Measurements from ENCODE around the gene CAMK1G. TPM values are rescaled to one million over a fixed set of nuclear protein-coding genes. Genes with fewer than 3 reads are reported as not detected.

Gene CAMK1G
- polyA plus RNA-seq (3.0 and 6.1 TPM in 2 replicates), polyA minus RNA-seq (6.6 and 8.0 TPM in 2 replicates)

GRCh38 chr1:209583408-209583807, at the start of gene CAMK1G:
Gene CAMK1G (plus strand): TSS chr1:209583714. CDS start chr1:209594984, 11,270 bp downstream.
- Histone ChIP-seq H3K79me2 (replicated peaks; ENCODE audit: insufficient read depth, low read length) (no peaks in the 10 kb centered on the region), H4K20me1 (ENCODE audit: insufficient read depth) (no peaks in the 10 kb centered on the region), H3K36me3 (ENCODE audit: insufficient read depth, low read length) (no peaks in the 10 kb centered on the region), H3K27ac (ENCODE audit: low read length) (peak within 1 kb of the TSS; percentile 75), H3K9me3 (ENCODE audit: low read length) (no peaks in the 10 kb centered on the region), H3K9ac (ENCODE audit: low read length) (peak within 1 kb of the TSS; percentile 63), H3K4me2 (ENCODE audit: low read length) (peak within 1 kb of the TSS; percentile 52), H2AFZ (ENCODE audit: low read depth, low read length) (peak within 1 kb of the TSS; percentile 14), H3K27me3 (ENCODE audit: insufficient read depth, low read depth, low read length) (no peaks in the 10 kb centered on the region), H3F3A (ENCODE audit: insufficient read depth, low read length, poor library complexity, severe bottlenecking) (no peaks in the 10 kb centered on the region), H3K4me3 (ENCODE audit: low read length) (peak within 1 kb of the TSS; percentile 70), H3K9me2 (ENCODE audit: insufficient read depth, low read length) (no peaks in the 10 kb centered on the region)
- TF ChIP-seq RAD21 (conservative IDR thresholded peaks at IDR 0.05) (no peak), POLR2AphosphoS5 (IDR thresholded peaks at IDR 0.05) (peak; percentile 81), EP300 (conservative IDR thresholded peaks at IDR 0.05; ENCODE audit: poor library complexity, severe bottlenecking) (no peak), TAF1 (IDR thresholded peaks at IDR 0.05; ENCODE audit: low read depth) (no peak)
- TF ChIP-seq, protein P1, sequence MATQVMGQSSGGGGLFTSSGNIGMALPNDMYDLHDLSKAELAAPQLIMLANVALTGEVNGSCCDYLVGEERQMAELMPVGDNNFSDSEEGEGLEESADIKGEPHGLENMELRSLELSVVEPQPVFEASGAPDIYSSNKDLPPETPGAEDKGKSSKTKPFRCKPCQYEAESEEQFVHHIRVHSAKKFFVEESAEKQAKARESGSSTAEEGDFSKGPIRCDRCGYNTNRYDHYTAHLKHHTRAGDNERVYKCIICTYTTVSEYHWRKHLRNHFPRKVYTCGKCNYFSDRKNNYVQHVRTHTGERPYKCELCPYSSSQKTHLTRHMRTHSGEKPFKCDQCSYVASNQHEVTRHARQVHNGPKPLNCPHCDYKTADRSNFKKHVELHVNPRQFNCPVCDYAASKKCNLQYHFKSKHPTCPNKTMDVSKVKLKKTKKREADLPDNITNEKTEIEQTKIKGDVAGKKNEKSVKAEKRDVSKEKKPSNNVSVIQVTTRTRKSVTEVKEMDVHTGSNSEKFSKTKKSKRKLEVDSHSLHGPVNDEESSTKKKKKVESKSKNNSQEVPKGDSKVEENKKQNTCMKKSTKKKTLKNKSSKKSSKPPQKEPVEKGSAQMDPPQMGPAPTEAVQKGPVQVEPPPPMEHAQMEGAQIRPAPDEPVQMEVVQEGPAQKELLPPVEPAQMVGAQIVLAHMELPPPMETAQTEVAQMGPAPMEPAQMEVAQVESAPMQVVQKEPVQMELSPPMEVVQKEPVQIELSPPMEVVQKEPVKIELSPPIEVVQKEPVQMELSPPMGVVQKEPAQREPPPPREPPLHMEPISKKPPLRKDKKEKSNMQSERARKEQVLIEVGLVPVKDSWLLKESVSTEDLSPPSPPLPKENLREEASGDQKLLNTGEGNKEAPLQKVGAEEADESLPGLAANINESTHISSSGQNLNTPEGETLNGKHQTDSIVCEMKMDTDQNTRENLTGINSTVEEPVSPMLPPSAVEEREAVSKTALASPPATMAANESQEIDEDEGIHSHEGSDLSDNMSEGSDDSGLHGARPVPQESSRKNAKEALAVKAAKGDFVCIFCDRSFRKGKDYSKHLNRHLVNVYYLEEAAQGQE (IDR thresholded peaks at IDR 0.05; ENCODE audit: borderline replicate concordance), result peak; percentile 72
- TF ChIP-seq, protein P2, sequence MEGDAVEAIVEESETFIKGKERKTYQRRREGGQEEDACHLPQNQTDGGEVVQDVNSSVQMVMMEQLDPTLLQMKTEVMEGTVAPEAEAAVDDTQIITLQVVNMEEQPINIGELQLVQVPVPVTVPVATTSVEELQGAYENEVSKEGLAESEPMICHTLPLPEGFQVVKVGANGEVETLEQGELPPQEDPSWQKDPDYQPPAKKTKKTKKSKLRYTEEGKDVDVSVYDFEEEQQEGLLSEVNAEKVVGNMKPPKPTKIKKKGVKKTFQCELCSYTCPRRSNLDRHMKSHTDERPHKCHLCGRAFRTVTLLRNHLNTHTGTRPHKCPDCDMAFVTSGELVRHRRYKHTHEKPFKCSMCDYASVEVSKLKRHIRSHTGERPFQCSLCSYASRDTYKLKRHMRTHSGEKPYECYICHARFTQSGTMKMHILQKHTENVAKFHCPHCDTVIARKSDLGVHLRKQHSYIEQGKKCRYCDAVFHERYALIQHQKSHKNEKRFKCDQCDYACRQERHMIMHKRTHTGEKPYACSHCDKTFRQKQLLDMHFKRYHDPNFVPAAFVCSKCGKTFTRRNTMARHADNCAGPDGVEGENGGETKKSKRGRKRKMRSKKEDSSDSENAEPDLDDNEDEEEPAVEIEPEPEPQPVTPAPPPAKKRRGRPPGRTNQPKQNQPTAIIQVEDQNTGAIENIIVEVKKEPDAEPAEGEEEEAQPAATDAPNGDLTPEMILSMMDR (IDR thresholded peaks at IDR 0.05; ENCODE audit: poor library complexity, severe bottlenecking), result peak; percentile 6

GRCh38 chr1:209534496-209535250, 48.8 kb upstream of the CAMK1G start:
- Histone ChIP-seq H3K36me3 (ENCODE audit: insufficient read depth, low read length) (no peaks in the 10 kb centered on the region), H3K4me3 (ENCODE audit: low read length) (no peak overlapping the region), H4K20me1 (ENCODE audit: insufficient read depth) (no peaks in the 10 kb centered on the region), H3F3A (ENCODE audit: insufficient read depth, low read length, poor library complexity, severe bottlenecking) (no peaks in the 10 kb centered on the region), H3K79me2 (replicated peaks; ENCODE audit: insufficient read depth, low read length) (no peaks in the 10 kb centered on the region), H3K27ac (ENCODE audit: low read length) (no peak overlapping the region), H3K9ac (ENCODE audit: low read length) (no peak overlapping the region), H2AFZ (ENCODE audit: low read depth, low read length) (no peak overlapping the region), H3K9me3 (ENCODE audit: low read length) (no peaks in the 10 kb centered on the region), H3K27me3 (ENCODE audit: insufficient read depth, low read depth, low read length) (no peaks in the 10 kb centered on the region), H3K4me2 (ENCODE audit: low read length) (no peak overlapping the region), H3K9me2 (ENCODE audit: insufficient read depth, low read length) (no peaks in the 10 kb centered on the region)
- no peak for TF ChIP-seq EP300 (conservative IDR thresholded peaks at IDR 0.05; ENCODE audit: poor library complexity, severe bottlenecking)
- TF ChIP-seq SMC3 (conservative IDR thresholded peaks at IDR 0.05; ENCODE audit: poor library complexity), result no peak
- no peak for TF ChIP-seq TAF1 (IDR thresholded peaks at IDR 0.05; ENCODE audit: low read depth)
- TF ChIP-seq, protein P2 (IDR thresholded peaks at IDR 0.05; ENCODE audit: poor library complexity, severe bottlenecking), result no peak
- no peak for TF ChIP-seq POLR2AphosphoS5 (IDR thresholded peaks at IDR 0.05)
- TF ChIP-seq RAD21 (conservative IDR thresholded peaks at IDR 0.05), result no peak
- TF ChIP-seq MXI1 (conservative IDR thresholded peaks at IDR 0.05; ENCODE audit: poor library complexity, severe bottlenecking), result no peak
- no peak for TF ChIP-seq EZH2 (IDR thresholded peaks at IDR 0.05; ENCODE audit: borderline replicate concordance, insufficient read depth, low read length, poor library complexity, severe bottlenecking)
- TF ChIP-seq, protein P1 (IDR thresholded peaks at IDR 0.05; ENCODE audit: borderline replicate concordance), result no peak
